Fibroblast of lung (primary cell): Measurements from ENCODE around the gene NMNAT2. TPM values are rescaled to one million over a fixed set of nuclear protein-coding genes. Genes with fewer than 3 reads are reported as not detected.

Experiments used
- DNase-seq, 2 donors: peaks; one replicate each; pipeline versions ENCODE4 v3.0.0 to v3.0.0-alpha.2; 2010; ENCODE audit warnings: low read depth in 2 of 2
- H2AFZ ChIP-seq: 2 replicates; pipeline ENCODE4 v1.5.1; 2012; ENCODE audit warnings: low read length, control low read depth, inconsistent platforms
- H3K27ac ChIP-seq: 2 replicates; pipeline ENCODE4 v1.5.1; 2011; ENCODE audit warnings: low read length, control low read depth; ENCODE audit not compliant: insufficient read depth
- H3K27me3 ChIP-seq: 2 replicates; pipeline ENCODE4 v1.5.1; 2011; ENCODE audit warnings: mild to moderate bottlenecking, low read length; ENCODE audit not compliant: control insufficient read depth, insufficient read depth
- H3K36me3 ChIP-seq: 2 replicates; pipeline ENCODE4 v1.5.1; 2011; ENCODE audit warnings: low read length; ENCODE audit not compliant: control insufficient read depth, insufficient read depth
- H3K4me1 ChIP-seq: 2 replicates; pipeline ENCODE4 v1.5.1; 2011; ENCODE audit warnings: low read length; ENCODE audit not compliant: control insufficient read depth, insufficient read depth; ENCODE audit errors: extremely low read depth
- H3K4me2 ChIP-seq: 2 replicates; pipeline ENCODE4 v1.5.1; 2011; ENCODE audit warnings: low read length, control low read depth; ENCODE audit not compliant: insufficient read depth; ENCODE audit errors: extremely low read depth
- H3K4me3 ChIP-seq, 4 experiments: fragments of 200-600 bp in 1 of 4; sonication (generic) in 1 of 4; replicated peaks in 1 of 4; 2 replicates each; pipeline ENCODE4 v1.5.1; 2011 to 2016; ENCODE audit warnings: low read length in 4 of 4, low read depth in 3 of 4, mild to moderate bottlenecking in 3 of 4, control low read depth in 2 of 4, inconsistent platforms in 1 of 4, mixed read lengths in 1 of 4; ENCODE audit not compliant: insufficient read depth in 1 of 4; ENCODE audit errors: control extremely low read depth in 1 of 4
- H3K79me2 ChIP-seq: 2 replicates; pipeline ENCODE4 v1.5.1; 2012; ENCODE audit warnings: mild to moderate bottlenecking, low read length, inconsistent platforms; ENCODE audit not compliant: control insufficient read depth, insufficient read depth
- H3K9ac ChIP-seq: 2 replicates; pipeline ENCODE4 v1.5.1; 2011; ENCODE audit warnings: mild to moderate bottlenecking, low read length, control low read depth; ENCODE audit not compliant: insufficient read depth
- H3K9me3 ChIP-seq: 2 replicates; pipeline ENCODE4 v1.5.1; 2012; ENCODE audit warnings: low read depth, low read length; ENCODE audit not compliant: control insufficient read depth, insufficient read depth
- H4K20me1 ChIP-seq: 2 replicates; pipeline ENCODE4 v1.5.1; 2011; ENCODE audit warnings: low read length; ENCODE audit not compliant: control insufficient read depth, insufficient read depth; ENCODE audit errors: extremely low read depth
- CTCF ChIP-seq, 2 donors: IDR thresholded peaks in 1 of 2; conservative IDR thresholded peaks in 1 of 2; 1 replicate in 1 of 2; 2 replicates in 1 of 2; pipeline ENCODE4 v1.5.1; 2011 to 2012; ENCODE audit warnings: low read length in 2 of 2, control low read depth in 1 of 2, inconsistent platforms in 1 of 2, low read depth in 1 of 2, mild to moderate bottlenecking in 1 of 2
- EZH2 ChIP-seq: IDR thresholded peaks from 2 replicates; pipeline ENCODE4 v1.5.1; 2012; ENCODE audit warnings: low read length, control low read depth, mild to moderate bottlenecking; ENCODE audit errors: missing control alignments
- polyA plus RNA-seq, 2 donors: library from polyadenylated mRNA; depleted of rRNA in 1 of 2; stranded (reverse) in 1 of 2; unstranded in 1 of 2; fragments of >200 nt; gene quantifications; 2 replicates each; pipeline ENCODE4 v1.2.1, GENCODE V29; 2011 to 2012; ENCODE audit warnings: missing spikeins in 1 of 2
- total RNA-seq: library from RNA; depleted of rRNA; stranded (reverse); fragments of >200 nt; gene quantifications from 2 replicates; pipeline ENCODE4 v1.2.1, GENCODE V29; 2014

NMNAT2 gene
- total and polyA plus RNA-seq, 2 donors (not counting 1 experiment from before 2014, with no cell fraction given), result under 0.01 to 0.61 TPM

- no peak for DNase-seq
- no peak for TF ChIP-seq CTCF (conservative IDR thresholded peaks at IDR 0.05 in 1 of 2, IDR thresholded peaks at IDR 0.05 in 1 of 2; ENCODE audit: low read depth in 1 of 2, low read length in 2 of 2)
- TF ChIP-seq EZH2, result no peak
Measured at GRCh38 chr1:183457449-183457848, 39.3 kb upstream of the NMNAT2 start.

GRCh38 chr1:183456826-183457225, 38.6 kb upstream of the NMNAT2 start:
- Histone ChIP-seq H3K4me2 (no peak overlapping the region), H3K36me3 (no peaks in the 10 kb centered on the region), H4K20me1 (no peaks in the 10 kb centered on the region), H3K4me3 (no peak overlapping the region), H2AFZ (no peak overlapping the region), H3K9me3 (no peaks in the 10 kb centered on the region), H3K79me2 (no peaks in the 10 kb centered on the region), H3K4me1 (no peaks in the 10 kb centered on the region), H3K27ac (no peak overlapping the region), H3K9ac (no peak overlapping the region), H3K27me3 (peaks cover 5% of the 10 kb centered on the region)
- DNase-seq, result no peak
- TF ChIP-seq CTCF (conservative IDR thresholded peaks at IDR 0.05 in 1 of 2, IDR thresholded peaks at IDR 0.05 in 1 of 2; ENCODE audit: low read depth in 1 of 2, low read length in 2 of 2), result no peak
- no peak for TF ChIP-seq EZH2

More at GRCh38 chr1:183457449-183457848, 39.3 kb upstream of the NMNAT2 start:
- Histone ChIP-seq H3K4me1 (no peaks in the 10 kb centered on the region), H2AFZ (no peak overlapping the region), H3K27me3 (peaks cover 5% of the 10 kb centered on the region), H3K27ac (no peak overlapping the region), H3K9me3 (no peaks in the 10 kb centered on the region), H3K9ac (no peak overlapping the region), H3K79me2 (no peaks in the 10 kb centered on the region), H3K4me3 (no peak overlapping the region), H4K20me1 (no peaks in the 10 kb centered on the region), H3K36me3 (no peaks in the 10 kb centered on the region), H3K4me2 (no peak overlapping the region)

- Histone ChIP-seq H3K4me1 (no peaks in the 10 kb centered on the region), H3K9me3 (no peaks in the 10 kb centered on the region), H4K20me1 (no peaks in the 10 kb centered on the region), H3K79me2 (no peaks in the 10 kb centered on the region), H3K4me2 (no peak overlapping the region), H2AFZ (no peak overlapping the region), H3K27me3 (peaks cover 5% of the 10 kb centered on the region), H3K4me3 (no peak overlapping the region), H3K36me3 (no peaks in the 10 kb centered on the region), H3K27ac (no peak overlapping the region), H3K9ac (no peak overlapping the region)
- no peak for DNase-seq
- TF ChIP-seq EZH2 (no peak), CTCF (conservative IDR thresholded peaks at IDR 0.05 in 1 of 2, IDR thresholded peaks at IDR 0.05 in 1 of 2; ENCODE audit: low read depth in 1 of 2, low read length in 2 of 2) (no peak)
Measured at GRCh38 chr1:183454377-183454776, 36.2 kb upstream of the NMNAT2 start.
